ENCODE results near the gene GFRAL. TPM values are rescaled to one million over a fixed set of nuclear protein-coding genes. Genes with fewer than 3 reads are reported as not detected.

GFRAL gene
- total RNA-seq, 1 experiment from 2014 or later = not detected

DNA sequence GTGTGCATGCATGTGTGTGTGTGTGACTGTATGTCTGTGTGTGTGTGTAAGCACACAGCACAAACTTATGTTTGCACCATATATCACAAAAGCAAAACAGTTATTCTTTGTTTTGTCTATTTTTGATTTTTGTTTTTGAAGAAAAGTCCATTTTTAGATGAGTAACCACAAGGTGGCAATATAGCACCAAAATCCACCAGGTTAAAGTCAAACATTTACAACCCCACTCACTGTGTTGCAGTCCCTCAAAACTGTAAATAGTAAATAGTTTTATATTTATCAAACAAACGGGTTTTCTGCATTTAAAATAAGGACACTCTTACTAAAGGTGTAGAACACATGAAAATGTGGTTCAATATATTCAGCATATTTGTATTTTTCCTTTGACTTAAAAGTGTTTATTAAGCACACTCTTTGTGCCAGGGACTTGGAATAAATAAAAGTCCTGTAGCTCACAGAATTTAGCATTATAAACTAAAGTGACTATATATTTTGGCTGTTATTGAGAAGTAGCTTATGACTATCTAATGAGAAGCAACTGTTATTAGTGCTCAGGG is 118.5 kb downstream of the GFRAL start:
- Histone ChIP-seq H3K23ac (ENCODE audit: insufficient read length, low read depth, low read length) (no peak overlapping the region), H3K14ac (ENCODE audit: insufficient read depth, low read length) (no peak overlapping the region), H3K9me3 (ENCODE audit: control insufficient read depth, low read depth, low read length) (no peaks in the 10 kb centered on the region), H3K4me1 (ENCODE audit: insufficient read depth, low read length) (no peaks in the 10 kb centered on the region), H3T11ph (ENCODE audit: low read length) (no peak overlapping the region), H3K4me2 (ENCODE audit: insufficient read depth, insufficient read length, low read length) (no peak overlapping the region), H4K5ac (ENCODE audit: insufficient read length, low read depth, low read length) (no peak overlapping the region), H4K8ac (replicated peaks; ENCODE audit: insufficient read length, low read depth, low read length) (no peak overlapping the region), H4K91ac (ENCODE audit: insufficient read length, low read depth, low read length) (no peak overlapping the region), H2AK5ac (ENCODE audit: insufficient read length, low read length) (no peak overlapping the region), H2BK12ac (ENCODE audit: insufficient read length, low read depth, low read length) (no peak overlapping the region), H3K27ac (ENCODE audit: insufficient read length, low read depth, low read length) (no peak overlapping the region), H2BK15ac (ENCODE audit: low read depth, low read length) (no peak overlapping the region), H4K20me1 (ENCODE audit: control insufficient read depth, insufficient read depth, insufficient read length) (no peaks in the 10 kb centered on the region), H3K79me1 (ENCODE audit: insufficient read depth, low read depth, low read length, poor library complexity, severe bottlenecking) (no peaks in the 10 kb centered on the region), H2BK120ac (ENCODE audit: low read depth, low read length, poor library complexity, severe bottlenecking) (no peak overlapping the region), H3K27me3 (ENCODE audit: insufficient read depth, low read length) (no peaks in the 10 kb centered on the region), H2BK20ac (ENCODE audit: low read depth, low read length, poor library complexity, severe bottlenecking) (no peak overlapping the region), H3K9ac (ENCODE audit: extremely low read depth, insufficient read length, low read length) (no peak overlapping the region), H3K79me2 (ENCODE audit: insufficient read depth, low read length) (no peaks in the 10 kb centered on the region), H3K23me2 (ENCODE audit: insufficient read length, low read depth, low read length, poor library complexity, severe bottlenecking) (no peaks in the 10 kb centered on the region), H2AFZ (ENCODE audit: low read length) (no peak overlapping the region), H3K56ac (ENCODE audit: insufficient read length, low read depth, low read length) (no peak overlapping the region), H3K18ac (ENCODE audit: insufficient read length, low read depth, low read length) (no peak overlapping the region), H3K4ac (ENCODE audit: low read depth, low read length) (no peak overlapping the region), H2BK5ac (ENCODE audit: insufficient read length, low read length) (no peak overlapping the region)
- Mint-ChIP-seq H3K36me3 (ENCODE audit: insufficient read depth in 1 of 3, low read depth in 3 of 3) (no peaks in the 10 kb centered on the region), H3K4me3 (no peak overlapping the region), H3K4me1 (no peaks in the 10 kb centered on the region), H3K27me3 (ENCODE audit: low read depth) (no peaks in the 10 kb centered on the region), H3K27ac (no peak overlapping the region), H3K9me3 (no peaks in the 10 kb centered on the region)
- TF ChIP-seq, protein P1, sequence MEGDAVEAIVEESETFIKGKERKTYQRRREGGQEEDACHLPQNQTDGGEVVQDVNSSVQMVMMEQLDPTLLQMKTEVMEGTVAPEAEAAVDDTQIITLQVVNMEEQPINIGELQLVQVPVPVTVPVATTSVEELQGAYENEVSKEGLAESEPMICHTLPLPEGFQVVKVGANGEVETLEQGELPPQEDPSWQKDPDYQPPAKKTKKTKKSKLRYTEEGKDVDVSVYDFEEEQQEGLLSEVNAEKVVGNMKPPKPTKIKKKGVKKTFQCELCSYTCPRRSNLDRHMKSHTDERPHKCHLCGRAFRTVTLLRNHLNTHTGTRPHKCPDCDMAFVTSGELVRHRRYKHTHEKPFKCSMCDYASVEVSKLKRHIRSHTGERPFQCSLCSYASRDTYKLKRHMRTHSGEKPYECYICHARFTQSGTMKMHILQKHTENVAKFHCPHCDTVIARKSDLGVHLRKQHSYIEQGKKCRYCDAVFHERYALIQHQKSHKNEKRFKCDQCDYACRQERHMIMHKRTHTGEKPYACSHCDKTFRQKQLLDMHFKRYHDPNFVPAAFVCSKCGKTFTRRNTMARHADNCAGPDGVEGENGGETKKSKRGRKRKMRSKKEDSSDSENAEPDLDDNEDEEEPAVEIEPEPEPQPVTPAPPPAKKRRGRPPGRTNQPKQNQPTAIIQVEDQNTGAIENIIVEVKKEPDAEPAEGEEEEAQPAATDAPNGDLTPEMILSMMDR (conservative IDR thresholded peaks at IDR 0.05) = peak; percentile 77
- WGBS (ENCODE audit: extremely low coverage, insufficient read length, low lambda C conversion rate) = no CpG with 5 or more reads among the region's 1 CpG
- DNase-seq = no peak

Measured in H9 (cell line).